H9 (cell line): Measurements from ENCODE around the gene PLAC9. TPM values are rescaled to one million over a fixed set of nuclear protein-coding genes. Genes with fewer than 3 reads are reported as not detected.

Experiments
- DNase-seq: peaks from one replicate; pipeline ENCODE4 v3.0.0-alpha.2; 2017
- H2AFZ ChIP-seq: one replicate; pipeline ENCODE4 v1.6.1; 2013; ENCODE audit warnings: mild to moderate bottlenecking, low read length, control low read depth, moderate library complexity
- H2AK5ac ChIP-seq: 2 replicates; pipeline ENCODE4 v1.6.1; 2013; ENCODE audit warnings: low read length, control low read depth, mixed read lengths; ENCODE audit not compliant: insufficient read length
- H2BK120ac ChIP-seq: one replicate; pipeline ENCODE4 v1.6.1; 2013; ENCODE audit warnings: low read depth, mild to moderate bottlenecking, low read length, control low read depth, inconsistent platforms; ENCODE audit not compliant: poor library complexity, severe bottlenecking
- H2BK12ac ChIP-seq: 2 replicates; pipeline ENCODE4 v1.6.1; 2013; ENCODE audit warnings: low read length, control low read depth, mixed read lengths, low read depth; ENCODE audit not compliant: insufficient read length
- H2BK15ac ChIP-seq: 2 replicates; pipeline ENCODE4 v1.6.1; 2013; ENCODE audit warnings: low read depth, low read length, control low read depth
- H2BK20ac ChIP-seq: one replicate; pipeline ENCODE4 v1.6.1; 2013; ENCODE audit warnings: low read depth, mild to moderate bottlenecking, low read length, control low read depth, inconsistent platforms; ENCODE audit not compliant: poor library complexity, severe bottlenecking
- H2BK5ac ChIP-seq: 2 replicates; pipeline ENCODE4 v1.6.1; 2013; ENCODE audit warnings: low read length, control low read depth, mixed read lengths; ENCODE audit not compliant: insufficient read length
- H3K14ac ChIP-seq: 2 replicates; pipeline ENCODE4 v1.6.1; 2013; ENCODE audit warnings: low read length, control low read depth; ENCODE audit not compliant: insufficient read depth
- H3K18ac ChIP-seq: 2 replicates; pipeline ENCODE4 v1.6.1; 2013; ENCODE audit warnings: low read depth, mild to moderate bottlenecking, mixed read lengths, low read length, control low read depth; ENCODE audit not compliant: insufficient read length
- H3K23ac ChIP-seq: 2 replicates; pipeline ENCODE4 v1.6.1; 2013; ENCODE audit warnings: low read length, control low read depth, mixed read lengths, low read depth; ENCODE audit not compliant: insufficient read length
- H3K23me2 ChIP-seq: 2 replicates; pipeline ENCODE4 v1.6.1; 2013; ENCODE audit warnings: low read depth, mild to moderate bottlenecking, mixed read lengths, low read length, control low read depth; ENCODE audit not compliant: insufficient read length, poor library complexity, severe bottlenecking
- H3K27ac ChIP-seq: 2 replicates; pipeline ENCODE4 v1.5.1; 2013; ENCODE audit warnings: low read length, control low read depth, mixed read lengths, low read depth; ENCODE audit not compliant: insufficient read length
- H3K27me3 ChIP-seq: 2 replicates; pipeline ENCODE4 v1.6.1; 2013; ENCODE audit warnings: low read length, control low read depth, inconsistent platforms; ENCODE audit not compliant: insufficient read depth
- H3K4ac ChIP-seq: 2 replicates; pipeline ENCODE4 v1.6.1; 2013; ENCODE audit warnings: low read depth, mild to moderate bottlenecking, control low read depth, inconsistent platforms, low read length, moderate library complexity
- H3K4me1 ChIP-seq: 2 replicates; pipeline ENCODE4 v1.6.1; 2013; ENCODE audit warnings: low read length, control low read depth, inconsistent platforms; ENCODE audit not compliant: insufficient read depth
- H3K4me2 ChIP-seq: 2 replicates; pipeline ENCODE4 v1.6.1; 2013; ENCODE audit warnings: low read length, control low read depth, mixed read lengths; ENCODE audit not compliant: insufficient read length, insufficient read depth
- H3K56ac ChIP-seq: 2 replicates; pipeline ENCODE4 v1.6.1; 2013; ENCODE audit warnings: low read depth, mild to moderate bottlenecking, mixed read lengths, low read length, control low read depth; ENCODE audit not compliant: insufficient read length
- H3K79me1 ChIP-seq: 2 replicates; pipeline ENCODE4 v1.6.1; 2013; ENCODE audit warnings: low read depth, mild to moderate bottlenecking, moderate library complexity, low read length, control low read depth, inconsistent platforms; ENCODE audit not compliant: insufficient read depth, poor library complexity, severe bottlenecking
- H3K79me2 ChIP-seq: 2 replicates; pipeline ENCODE4 v1.6.1; 2013; ENCODE audit warnings: low read length, control low read depth, inconsistent platforms; ENCODE audit not compliant: insufficient read depth
- H3K9ac ChIP-seq: 2 replicates; pipeline ENCODE4 v1.6.1; 2013; ENCODE audit warnings: low read length, control low read depth, mixed read lengths; ENCODE audit not compliant: insufficient read length; ENCODE audit errors: extremely low read depth
- H3K9me3 ChIP-seq: one replicate; pipeline ENCODE4 v1.6.1; 2013; ENCODE audit warnings: low read depth, low read length, inconsistent platforms; ENCODE audit not compliant: control insufficient read depth
- H3T11ph ChIP-seq: one replicate; pipeline ENCODE4 v1.6.1; 2013; ENCODE audit warnings: mild to moderate bottlenecking, low read length, control low read depth, inconsistent platforms
- H4K20me1 ChIP-seq: one replicate; pipeline ENCODE4 v1.6.1; 2013; ENCODE audit not compliant: control insufficient read depth, insufficient read length, insufficient read depth
- H4K5ac ChIP-seq: 2 replicates; pipeline ENCODE4 v1.6.1; 2013; ENCODE audit warnings: low read depth, mild to moderate bottlenecking, mixed read lengths, low read length, control low read depth; ENCODE audit not compliant: insufficient read length
- H4K8ac ChIP-seq: replicated peaks from 2 replicates; pipeline ENCODE4 v1.6.1; 2013; ENCODE audit warnings: low read length, control low read depth, mixed read lengths, low read depth; ENCODE audit not compliant: insufficient read length
- H4K91ac ChIP-seq: 2 replicates; pipeline ENCODE4 v1.6.1; 2013; ENCODE audit warnings: low read depth, mild to moderate bottlenecking, moderate library complexity, mixed read lengths, low read length, control low read depth; ENCODE audit not compliant: insufficient read length
- H3K27ac Mint-ChIP-seq, 3 experiments: 2 replicates in 2 of 3; 3 replicates in 1 of 3; pipeline ENCODE4 v1.8.0; 2020 to 2021; ENCODE audit warnings: mixed read lengths in 3 of 3, mild to moderate bottlenecking in 1 of 3, moderate library complexity in 1 of 3
- H3K27me3 Mint-ChIP-seq: 2 replicates; pipeline ENCODE4 v1.8.0; 2021; ENCODE audit warnings: low read depth, mild to moderate bottlenecking, moderate library complexity, mixed read lengths
- H3K36me3 Mint-ChIP-seq, 3 experiments: 2 replicates in 2 of 3; 3 replicates in 1 of 3; pipeline ENCODE4 v1.8.0; 2020 to 2021; ENCODE audit warnings: low read depth in 3 of 3, mixed read lengths in 3 of 3; ENCODE audit not compliant: insufficient read depth in 1 of 3
- H3K4me1 Mint-ChIP-seq, 2 experiments: 2 replicates each; pipeline ENCODE4 v1.8.0; 2020; ENCODE audit warnings: mixed read lengths in 2 of 2
- H3K4me3 Mint-ChIP-seq, 2 experiments: 2 replicates in 1 of 2; 3 replicates in 1 of 2; pipeline ENCODE4 v1.8.0; 2020 to 2021; ENCODE audit warnings: mild to moderate bottlenecking in 2 of 2, mixed read lengths in 2 of 2, moderate library complexity in 1 of 2
- H3K9me3 Mint-ChIP-seq, 2 experiments: 2 replicates in 1 of 2; 3 replicates in 1 of 2; pipeline ENCODE4 v1.8.0; 2020; ENCODE audit warnings: mild to moderate bottlenecking in 2 of 2, mixed read lengths in 2 of 2, moderate library complexity in 1 of 2
- WGBS: extraction: QIAGEN DNeasy Blood & Tissue Kit; methylation state at CpG from one replicate; pipeline ENCODE4 v1.1.7; 2013; ENCODE audit warnings: missing lambda C conversion rate, low lambda C conversion rate, mixed read lengths; ENCODE audit not compliant: insufficient read length; ENCODE audit errors: extremely low coverage; 5-methylcytosine and 5-hydroxymethylcytosine counted together
- total RNA-seq: library from RNA; stranded (reverse); gene quantifications from 2 replicates; pipeline ENCODE4 v1.2.1, GENCODE V29; 2021
- TF ChIP-seq, protein P1 (sequence below): fragments of 200-600 bp; sonication (generic); conservative IDR thresholded peaks from 3 replicates; pipeline ENCODE4 v1.8.0; 2021; ENCODE audit warnings: antibody characterized with exemption, mild to moderate bottlenecking

The PLAC9 gene
- total RNA-seq, 1 experiment from 2014 or later, result 4.3 TPM

DNA sequence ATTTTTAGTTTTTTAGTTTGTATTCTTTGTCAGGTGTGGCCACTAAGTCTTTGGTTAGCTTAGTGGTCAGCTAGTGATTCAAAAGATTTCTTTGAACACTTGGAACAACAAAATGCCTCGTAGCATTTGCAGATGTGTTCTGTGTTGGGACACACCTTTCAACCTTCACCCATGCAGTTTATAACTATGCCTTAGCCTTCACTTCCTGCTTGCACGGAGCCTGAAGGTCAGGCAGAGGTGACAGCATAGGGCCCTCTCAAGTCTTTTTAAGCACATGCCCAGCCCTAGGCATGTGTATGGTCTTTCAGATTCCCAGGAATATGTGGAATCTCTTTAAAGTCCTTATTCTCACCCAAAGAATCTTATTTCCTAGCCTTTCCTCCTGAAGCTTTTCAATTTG, 17.6 kb downstream of the PLAC9 start:
- DNase-seq, result no peak
- Histone ChIP-seq H3K4me1 (no peaks in the 10 kb centered on the region), H3T11ph (no peak overlapping the region), H3K9ac (no peak overlapping the region), H3K79me1 (no peaks in the 10 kb centered on the region), H2BK15ac (no peak overlapping the region), H3K23ac (no peak overlapping the region), H3K56ac (no peak overlapping the region), H2BK5ac (no peak overlapping the region), H3K4ac (no peak overlapping the region), H3K79me2 (no peaks in the 10 kb centered on the region), H3K14ac (no peak overlapping the region), H3K4me2 (no peak overlapping the region), H2BK20ac (no peak overlapping the region), H4K20me1 (no peaks in the 10 kb centered on the region), H2BK12ac (no peak overlapping the region), H4K5ac (no peak overlapping the region), H3K27ac (no peak overlapping the region), H2AK5ac (no peak overlapping the region), H2AFZ (no peak overlapping the region), H4K91ac (no peak overlapping the region), H2BK120ac (no peak overlapping the region), H3K23me2 (no peaks in the 10 kb centered on the region), H3K18ac (no peak overlapping the region), H3K9me3 (no peaks in the 10 kb centered on the region), H4K8ac (no peak overlapping the region), H3K27me3 (no peaks in the 10 kb centered on the region; the same call in 1 of the 2 replicates)
- H3K36me3 Mint-ChIP-seq, result peaks cover 5 to 19% (median 13%) of the 10 kb centered on the region in 3 experiments
- H3K4me1 Mint-ChIP-seq, result peaks cover 7% of the 10 kb centered on the region in 2 experiments; a peak in 3 of 4 replicates
- TF ChIP-seq, protein P1, sequence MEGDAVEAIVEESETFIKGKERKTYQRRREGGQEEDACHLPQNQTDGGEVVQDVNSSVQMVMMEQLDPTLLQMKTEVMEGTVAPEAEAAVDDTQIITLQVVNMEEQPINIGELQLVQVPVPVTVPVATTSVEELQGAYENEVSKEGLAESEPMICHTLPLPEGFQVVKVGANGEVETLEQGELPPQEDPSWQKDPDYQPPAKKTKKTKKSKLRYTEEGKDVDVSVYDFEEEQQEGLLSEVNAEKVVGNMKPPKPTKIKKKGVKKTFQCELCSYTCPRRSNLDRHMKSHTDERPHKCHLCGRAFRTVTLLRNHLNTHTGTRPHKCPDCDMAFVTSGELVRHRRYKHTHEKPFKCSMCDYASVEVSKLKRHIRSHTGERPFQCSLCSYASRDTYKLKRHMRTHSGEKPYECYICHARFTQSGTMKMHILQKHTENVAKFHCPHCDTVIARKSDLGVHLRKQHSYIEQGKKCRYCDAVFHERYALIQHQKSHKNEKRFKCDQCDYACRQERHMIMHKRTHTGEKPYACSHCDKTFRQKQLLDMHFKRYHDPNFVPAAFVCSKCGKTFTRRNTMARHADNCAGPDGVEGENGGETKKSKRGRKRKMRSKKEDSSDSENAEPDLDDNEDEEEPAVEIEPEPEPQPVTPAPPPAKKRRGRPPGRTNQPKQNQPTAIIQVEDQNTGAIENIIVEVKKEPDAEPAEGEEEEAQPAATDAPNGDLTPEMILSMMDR, result no peak
- H3K27me3 Mint-ChIP-seq, result no peaks in the 10 kb centered on the region
- H3K4me3 Mint-ChIP-seq, result no peak overlapping the region
- WGBS, result no CpG with 5 or more reads among the region's 2 CpGs
- H3K27ac Mint-ChIP-seq, result no peak overlapping the region
- peaks cover 4 to 9% of the 10 kb centered on the region in 2 experiments; a peak in 4 of 5 replicates for H3K9me3 Mint-ChIP-seq
